ENCODE measurements around the gene ADAMTSL1. TPM values are rescaled to one million over a fixed set of nuclear protein-coding genes. Genes with fewer than 3 reads are reported as not detected.

The ADAMTSL1 gene
- total and polyA plus RNA-seq, 9 of the 15 experiments (the other 6 are each of a cell fraction or from before 2014, with no cell fraction given): 0.01 TPM; not detected in 8

GRCh38 chr9:18489861-18490260, 15.9 kb downstream of the ADAMTSL1 start (continued):
- TF ChIP-seq MGA (IDR thresholded peaks at IDR 0.05): no peak
- no peak for TF ChIP-seq PCBP2 (IDR thresholded peaks at IDR 0.05; ENCODE audit: low read depth, low read length, poor library complexity, severe bottlenecking)
- no peak for TF ChIP-seq HDAC6 (IDR thresholded peaks at IDR 0.05; ENCODE audit: low read depth, low read length)
- TF ChIP-seq, protein P1, sequence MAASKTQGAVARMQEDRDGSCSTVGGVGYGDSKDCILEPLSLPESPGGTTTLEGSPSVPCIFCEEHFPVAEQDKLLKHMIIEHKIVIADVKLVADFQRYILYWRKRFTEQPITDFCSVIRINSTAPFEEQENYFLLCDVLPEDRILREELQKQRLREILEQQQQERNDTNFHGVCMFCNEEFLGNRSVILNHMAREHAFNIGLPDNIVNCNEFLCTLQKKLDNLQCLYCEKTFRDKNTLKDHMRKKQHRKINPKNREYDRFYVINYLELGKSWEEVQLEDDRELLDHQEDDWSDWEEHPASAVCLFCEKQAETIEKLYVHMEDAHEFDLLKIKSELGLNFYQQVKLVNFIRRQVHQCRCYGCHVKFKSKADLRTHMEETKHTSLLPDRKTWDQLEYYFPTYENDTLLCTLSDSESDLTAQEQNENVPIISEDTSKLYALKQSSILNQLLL (CRISPR knock-in tag; IDR thresholded peaks at IDR 0.05; ENCODE audit: borderline replicate concordance): no peak
- TF ChIP-seq NFE2L1 (tag; IDR thresholded peaks at IDR 0.05; ENCODE audit: borderline replicate concordance, low read depth): no peak

Measured in K562 (cell line).